Measurements from ENCODE around the gene FBXW2.
"Not testable (repeated sequence)": the region's sequence is repeated elsewhere in the genome, so short reads cannot be mapped to it uniquely, and the experiment has no call there.

The FBXW2 gene

GRCh38 chr9:120792898-120793765 is at the start of gene FBXW2:
FBXW2 (minus strand) TSS chr9:120793416; CDS start chr9:120788258, 5,158 bp downstream.
- DNase-seq = peak; percentile 88 to 92

GRCh38 chr9:120841930-120842684 is 48.9 kb upstream of the FBXW2 start:
- no peak for DNase-seq

GRCh38 chr9:120839146-120839545 is 45.9 kb upstream of the FBXW2 start:
- DNase-seq = no peak

GRCh38 chr9:120837921-120838320 is 44.7 kb upstream of the FBXW2 start:
- no peak for DNase-seq

- DNase-seq = no peak
Measured at GRCh38 chr9:120833325-120833724, 40.1 kb upstream of the FBXW2 start.

- DNase-seq = no peak
Measured at GRCh38 chr9:120832807-120833206, 39.6 kb upstream of the FBXW2 start.

GRCh38 chr9:120830865-120831264 is 37.6 kb upstream of the FBXW2 start:
- DNase-seq = no peak

- DNase-seq = no peak
Measured at GRCh38 chr9:120830151-120830550, 36.9 kb upstream of the FBXW2 start.

- DNase-seq = no peak
Measured at GRCh38 chr9:120829650-120830049, 36.4 kb upstream of the FBXW2 start.

GRCh38 chr9:120820095-120820494 is 26.9 kb upstream of the FBXW2 start:
- DNase-seq = no peak

GRCh38 chr9:120818595-120818994 is 25.4 kb upstream of the FBXW2 start:
- DNase-seq = no peak

GRCh38 chr9:120815075-120815474 is 21.9 kb upstream of the FBXW2 start:
- DNase-seq = no peak

GRCh38 chr9:120808931-120809330 is 15.7 kb upstream of the FBXW2 start:
- no peak for DNase-seq

- DNase-seq = no peak
Measured at GRCh38 chr9:120807607-120808379, 14.6 kb upstream of the FBXW2 start.

GRCh38 chr9:120804784-120805363 is 11.7 kb upstream of the FBXW2 start:
- not testable (repeated sequence) for DNase-seq

GRCh38 chr9:120801441-120801840 is 8.2 kb upstream of the FBXW2 start:
- no peak for DNase-seq

- no peak for DNase-seq
Measured at GRCh38 chr9:120791161-120791560, 2.1 kb downstream of the FBXW2 start.

- no peak for DNase-seq
Measured at GRCh38 chr9:120787933-120788332, 5.3 kb downstream of the FBXW2 start.

- no peak for DNase-seq
Measured at GRCh38 chr9:120783602-120784047, 9.6 kb downstream of the FBXW2 start.

- no peak for DNase-seq
Measured at GRCh38 chr9:120781236-120781635, 12.0 kb downstream of the FBXW2 start.

- no peak for DNase-seq
Measured at GRCh38 chr9:120780367-120780766, 12.8 kb downstream of the FBXW2 start.

- DNase-seq = no peak
Measured at GRCh38 chr9:120779227-120779626, 14.0 kb downstream of the FBXW2 start.

- no peak for DNase-seq
Measured at GRCh38 chr9:120778758-120779157, 14.5 kb downstream of the FBXW2 start.

Measured in SHP77 (cell line).